K562 (cell line): Measurements from ENCODE around the gene PTTG1IP. TPM values are rescaled to one million over a fixed set of nuclear protein-coding genes. Genes with fewer than 3 reads are reported as not detected.

ENCODE experiments used
- ATAC-seq: fragments of 200-7000 bp; cut with Tn5 transposase; 3 replicates; pipeline ENCODE4 v1.9.1; 2020; ENCODE audit warnings: moderate library complexity
- BruUV-seq: library from RNA; stranded (reverse); fragments of 400-500 nt; replicated peaks from 2 replicates; lab custom pipeline; 2021; lab: Mats Ljungman, UMichigan
- CTCF ChIA-PET: fragments of 300-600 bp; formaldehyde crosslinking; extraction: SDS; loops from one replicate; lab custom pipeline; 2021; ENCODE audit warnings: low intra/inter-chr PET ratio; lab: Yijun Ruan, JAX
- POLR2A ChIA-PET: fragments of 300-600, 350-650 bp; sonication (Branson Sonifier 250); formaldehyde crosslinking; extraction: SDS; loops from one replicate; lab custom pipeline; 2021; ENCODE audit warnings: antibody characterized with exemption, inconsistent platforms; lab: Yijun Ruan, JAX
- DNase-seq, 4 experiments: peaks; one replicate each; pipeline versions ENCODE4 v3.0.0 to v3.0.0-alpha.2; 2011 to 2018; ENCODE audit warnings: low spot score in 3 of 4, mixed read lengths in 3 of 4; ENCODE audit errors: extremely low read depth in 1 of 4
- FAIRE-seq: peaks from 2 replicates; lab custom pipeline; 2011; peaks lifted over from hg19 to GRCh38; lab: Jason Lieb, UNC
- H2AFZ ChIP-seq: 2 replicates; pipeline ENCODE4 v1.6.0; 2011; ENCODE audit warnings: low read depth, low read length, control low read depth, inconsistent platforms
- H3K27ac ChIP-seq: fragments of 200-600 bp; 3 replicates; pipeline ENCODE4 v1.8.0; 2011; ENCODE audit warnings: low read depth, mild to moderate bottlenecking, control low read depth, inconsistent platforms, low read length, moderate library complexity, mixed read lengths; ENCODE audit errors: extremely low read depth
- H3K27me3 ChIP-seq, 2 experiments: fragments of 300-600 bp in 1 of 2; 2 replicates in 1 of 2; 3 replicates in 1 of 2; pipeline versions ENCODE4 v1.6.0 to v1.8.0; 2011; ENCODE audit warnings: inconsistent platforms in 2 of 2, low read length in 2 of 2, mild to moderate bottlenecking in 1 of 2, mixed read lengths in 1 of 2, moderate library complexity in 1 of 2; ENCODE audit not compliant: control insufficient read depth in 2 of 2, insufficient read depth in 2 of 2
- H3K36me3 ChIP-seq: fragments of 300-600 bp; 3 replicates; pipeline ENCODE4 v1.8.0; 2011; ENCODE audit warnings: mild to moderate bottlenecking, low read length, inconsistent platforms; ENCODE audit not compliant: control insufficient read depth, insufficient read depth
- H3K4me1 ChIP-seq, 2 experiments: fragments of 200-600 bp in 1 of 2; replicated peaks in 1 of 2; 2 replicates in 1 of 2; 3 replicates in 1 of 2; pipeline versions ENCODE4 v1.5.1 to v1.8.0; 2011; ENCODE audit warnings: inconsistent platforms in 2 of 2, low read length in 2 of 2, mild to moderate bottlenecking in 1 of 2, mixed read lengths in 1 of 2, moderate library complexity in 1 of 2; ENCODE audit not compliant: control insufficient read depth in 2 of 2, insufficient read depth in 2 of 2
- H3K4me2 ChIP-seq: 2 replicates; pipeline ENCODE4 v1.6.1; 2011; ENCODE audit warnings: low read length, control low read depth, inconsistent platforms, mixed read lengths; ENCODE audit not compliant: insufficient read depth
- H3K4me3 ChIP-seq: fragments of 200-600 bp; sonication (generic), shearing (Covaris generic); 2 replicates; pipeline ENCODE4 v1.5.1; 2016; ENCODE audit warnings: control low read depth, inconsistent platforms
- H3K79me2 ChIP-seq: fragments of 200-600 bp; 3 replicates; pipeline ENCODE4 v1.8.0; 2011; ENCODE audit warnings: low read length, inconsistent platforms; ENCODE audit not compliant: control insufficient read depth, insufficient read depth
- H3K9ac ChIP-seq, 2 experiments: 2 replicates each; pipeline versions ENCODE4 v1.6.0 to v1.6.1; 2011; ENCODE audit warnings: low read depth in 2 of 2, low read length in 2 of 2, control low read depth in 1 of 2, inconsistent platforms in 1 of 2, mild to moderate bottlenecking in 1 of 2, mixed read lengths in 1 of 2; ENCODE audit not compliant: insufficient read depth in 1 of 2
- H3K9me1 ChIP-seq: one replicate; pipeline ENCODE4 v1.6.0; 2011; ENCODE audit warnings: inconsistent platforms, mild to moderate bottlenecking, low read length, moderate library complexity; ENCODE audit not compliant: control insufficient read depth, insufficient read depth
- H3K9me3 ChIP-seq: replicated peaks from 2 replicates; pipeline ENCODE4 v1.5.1; 2011; ENCODE audit warnings: low read depth, low read length, inconsistent platforms; ENCODE audit not compliant: control insufficient read depth, insufficient read depth
- H4K20me1 ChIP-seq: replicated peaks from 2 replicates; pipeline ENCODE4 v1.6.1; 2011; ENCODE audit warnings: low read length, inconsistent platforms, mixed read lengths; ENCODE audit not compliant: control insufficient read depth, insufficient read depth
- CBFB ChIP-seq: sonication (generic); formaldehyde crosslinking; IDR thresholded peaks from 2 replicates; pipeline ENCODE4 v1.4.0; 2020; ENCODE audit warnings: mild to moderate bottlenecking, missing genetic modification reagents
- CHD1 ChIP-seq: fragments of 200-600 bp; sonication (generic); IDR thresholded peaks from one replicate; pipeline ENCODE4 v1.6.1; 2012; ENCODE audit warnings: mild to moderate bottlenecking, moderate library complexity, low read length, inconsistent platforms
- FOXP1 ChIP-seq: sonication (generic); formaldehyde crosslinking; IDR thresholded peaks from 2 replicates; pipeline ENCODE4 v1.8.0; 2022; ENCODE audit warnings: mild to moderate bottlenecking, missing genetic modification reagents
- GABPB1 ChIP-seq: sonication (generic); formaldehyde crosslinking; IDR thresholded peaks from 2 replicates; pipeline ENCODE4 v1.8.0; 2022; ENCODE audit warnings: mild to moderate bottlenecking, missing genetic modification reagents
- IRF2 ChIP-seq: sonication (generic); formaldehyde crosslinking; IDR thresholded peaks from 2 replicates; pipeline ENCODE4 v1.8.1; 2022; ENCODE audit warnings: mild to moderate bottlenecking, missing genetic modification reagents
- KDM2B ChIP-seq: fragments of 250-450 bp; sonication (Bioruptor Pico); IDR thresholded peaks from 2 replicates; pipeline ENCODE4 v1.8.0; 2021; ENCODE audit warnings: mild to moderate bottlenecking, moderate library complexity
- MCM7 ChIP-seq, 2 experiments: fragments of 450-650 bp; IDR thresholded peaks; 2 replicates each; pipeline ENCODE4 v1.6.1; 2016 to 2018
- NFE2 ChIP-seq: IDR thresholded peaks from 2 replicates; pipeline ENCODE4 v1.6.1; 2014; ENCODE audit warnings: antibody characterized with exemption, low read depth
- PHF8 ChIP-seq: fragments of 200-600 bp; sonication (generic); IDR thresholded peaks from 2 replicates; pipeline ENCODE4 v1.6.1; 2012; ENCODE audit warnings: mixed run types, mild to moderate bottlenecking, inconsistent platforms, low read length, moderate library complexity, borderline replicate concordance
- PURB ChIP-seq: sonication (generic); formaldehyde crosslinking; IDR thresholded peaks from 2 replicates; pipeline ENCODE4 v1.9.0; 2021; ENCODE audit warnings: low read depth, mild to moderate bottlenecking, missing genetic modification reagents
- RBBP5 ChIP-seq: fragments of 200-600 bp; sonication (generic); IDR thresholded peaks from 2 replicates; pipeline ENCODE4 v1.6.1; 2012; ENCODE audit warnings: borderline replicate concordance, mild to moderate bottlenecking, low read length, control low read depth, inconsistent platforms; ENCODE audit not compliant: insufficient read depth, poor library complexity, severe bottlenecking
- ZNF121 ChIP-seq: sonication (generic); formaldehyde crosslinking; conservative IDR thresholded peaks from 2 replicates; pipeline ENCODE4 v1.8.0; 2022; ENCODE audit warnings: missing genetic modification reagents
- ZNF57 ChIP-seq: fragments of 450-650 bp; formaldehyde crosslinking; IDR thresholded peaks from 2 replicates; pipeline ENCODE4 v1.4.0; 2020; ENCODE audit warnings: mild to moderate bottlenecking, moderate library complexity
- ZNF584 ChIP-seq: fragments of 200-800 bp; sonication (Bioruptor generic); IDR thresholded peaks from 2 replicates; pipeline ENCODE4 v1.6.1; 2016; ENCODE audit warnings: low read depth, mild to moderate bottlenecking, missing genetic modification characterization, missing compliant biosample characterization
- ZNF707 ChIP-seq: fragments of 250-450 bp; sonication (Bioruptor Pico); conservative IDR thresholded peaks from 2 replicates; pipeline ENCODE4 v1.8.0; 2022; ENCODE audit warnings: inconsistent platforms, mild to moderate bottlenecking, moderate library complexity
- WGBS: fragments of 100-300 bp; shearing (Covaris generic); methylation state at CpG from one replicate; pipeline ENCODE4 v1.1.6; 2016; ENCODE audit warnings: low coverage, mixed read lengths; ENCODE audit not compliant: insufficient coverage; ENCODE audit errors: missing lambda C conversion rate; 5-methylcytosine and 5-hydroxymethylcytosine counted together
- in situ Hi-C: fragments of 300-500 bp; cut with MboI; formaldehyde crosslinking; loops from 4 replicates; pipeline ENCODE4 v1.15.0; 2018; ENCODE audit warnings: inconsistent platforms, mixed read lengths
- intact Hi-C: fragments of 100-400 bp; cut with micrococcal nuclease; formaldehyde crosslinking; loops from 2 replicates; pipeline ENCODE4 v1.14.2; 2022
- polyA plus RNA-seq, 8 experiments: library from polyadenylated mRNA; depleted of rRNA in 4 of 8; stranded (reverse) in 5 of 8; unstranded in 3 of 8; fragments of >200 nt; fragmentation: Nextera tagmentation in 2 of 8; fragmentation: Illumina TruSeq in 1 of 8; extraction: Ambion mirVana in 2 of 8; extraction: Trizol in 1 of 8; gene quantifications; 2 replicates each; pipeline versions ENCODE4 v1.2.1 to v1.2.3, GENCODE V29; 2011 to 2014; ENCODE audit warnings: inconsistent platforms in 1 of 8, missing spikeins in 1 of 8
- total RNA-seq, 7 experiments: library from RNA; depleted of rRNA in 6 of 7; stranded (reverse); fragments of >200 nt in 6 of 7; fragmentation: Illumina TruSeq in 2 of 7; extraction: Trizol in 2 of 7; gene quantifications; 2 replicates each; pipeline versions ENCODE4 v1.2.1 to v1.2.3, GENCODE V29; 2011 to 2021; ENCODE audit warnings: low replicate concordance in 1 of 7
- TF ChIP-seq, protein P1 (sequence below), 3 experiments: IDR thresholded peaks in 2 of 3; conservative IDR thresholded peaks in 1 of 3; 2 replicates each; pipeline ENCODE4 v1.5.1; 2011 to 2012; ENCODE audit warnings: low read length in 3 of 3, mild to moderate bottlenecking in 3 of 3, control low read depth in 2 of 3, improper control_type of control experiment in 1 of 3, inconsistent platforms in 1 of 3, low read depth in 1 of 3, mixed read lengths in 1 of 3, moderate library complexity in 1 of 3; ENCODE audit not compliant: insufficient read depth in 2 of 3
- TF ChIP-seq, protein P2 (sequence below): sonication (generic); formaldehyde crosslinking; IDR thresholded peaks from 2 replicates; pipeline ENCODE4 v1.9.0; 2022; ENCODE audit warnings: mild to moderate bottlenecking, missing genetic modification reagents
- TF ChIP-seq, protein P3 (sequence below), 2 experiments: fragments of 200-800 bp in 1 of 2; sonication (Bioruptor generic) in 1 of 2; sonication (generic) in 1 of 2; formaldehyde crosslinking in 1 of 2; IDR thresholded peaks in 1 of 2; conservative IDR thresholded peaks in 1 of 2; 2 replicates each; pipeline versions ENCODE4 v1.5.0 to v1.6.1; 2016 to 2020; ENCODE audit warnings: missing compliant biosample characterization in 1 of 2, missing genetic modification characterization in 1 of 2, missing genetic modification reagents in 1 of 2

Gene PTTG1IP
- total and polyA plus RNA-seq, 9 of the 15 experiments (the other 6 are each of a cell fraction or from before 2014, with no cell fraction given), result 5.0 to 99.3 (median 82.4) TPM

- ATAC-seq (peak; percentile 66), FAIRE-seq (no peak), DNase-seq (peak in 2 of 4 experiments; percentile 45)
- no peaks in the 10 kb centered on the region for H3K9me1 ChIP-seq
- no peaks in the 10 kb centered on the region for H3K79me2 ChIP-seq
- in situ Hi-C loops (no loop called here), intact Hi-C loops (loop anchor here (2.0 kb wide), 1 partner anchor 107 kb away; the partner anchor contains the start of gene UBE2G2)
- 15% methylated on average over 15 of the region's 16 CpGs for WGBS
- H2AFZ ChIP-seq, result peak overlapping the region; percentile 23; the same call in 1 of the 2 replicates
- H3K36me3 ChIP-seq, result no peaks in the 10 kb centered on the region
- H3K9me3 ChIP-seq, result peaks cover 4% of the 10 kb centered on the region
- H3K4me3 ChIP-seq, result no peak overlapping the region
- H3K27ac ChIP-seq, result no peak overlapping the region
- POLR2A ChIA-PET, result interaction anchor here (0.7 to 1.9 kb wide), 4 partner anchors 9 to 100 kb away, joined by 3 to 7 read pairs (median 4); no protein-coding TSS in a partner anchor
- peak overlapping the region in 1 of 2 experiments; percentile 3; a peak in 2 of 4 replicates for H3K9ac ChIP-seq
- no peak overlapping the region for H3K4me2 ChIP-seq
- peaks cover 2% of the 10 kb centered on the region for H4K20me1 ChIP-seq
- peaks cover 9 to 73% of the 10 kb centered on the region in 2 experiments; a peak in 3 of 5 replicates for H3K4me1 ChIP-seq
- CTCF ChIA-PET, result interaction anchor here (1.1 kb wide), 1 partner anchor 104 kb away, joined by 3 read pairs; no protein-coding TSS in a partner anchor
- H3K27me3 ChIP-seq, result peaks cover 33 to 67% of the 10 kb centered on the region in 2 experiments
- no TSS peak for BruUV-seq
- TF ChIP-seq CHD1 (no peak), GABPB1 (CRISPR knock-in tag) (no peak), ZNF121 (no peak), FOXP1 (no peak), KDM2B (CRISPR knock-in tag) (no peak), NFE2 (no peak), MCM7 (IDR thresholded peaks at IDR 0.05) (no peak), RBBP5 (peak; percentile 10), PHF8 (0 out of 2 replicates have a peak, but pooled peaks have one; percentile 4), CBFB (CRISPR knock-in tag) (no peak), ZNF707 (no peak), ZNF57 (no peak), ZNF584 (no peak), PURB (CRISPR knock-in tag) (no peak), IRF2 (CRISPR knock-in tag) (no peak)
- TF ChIP-seq, protein P1, sequence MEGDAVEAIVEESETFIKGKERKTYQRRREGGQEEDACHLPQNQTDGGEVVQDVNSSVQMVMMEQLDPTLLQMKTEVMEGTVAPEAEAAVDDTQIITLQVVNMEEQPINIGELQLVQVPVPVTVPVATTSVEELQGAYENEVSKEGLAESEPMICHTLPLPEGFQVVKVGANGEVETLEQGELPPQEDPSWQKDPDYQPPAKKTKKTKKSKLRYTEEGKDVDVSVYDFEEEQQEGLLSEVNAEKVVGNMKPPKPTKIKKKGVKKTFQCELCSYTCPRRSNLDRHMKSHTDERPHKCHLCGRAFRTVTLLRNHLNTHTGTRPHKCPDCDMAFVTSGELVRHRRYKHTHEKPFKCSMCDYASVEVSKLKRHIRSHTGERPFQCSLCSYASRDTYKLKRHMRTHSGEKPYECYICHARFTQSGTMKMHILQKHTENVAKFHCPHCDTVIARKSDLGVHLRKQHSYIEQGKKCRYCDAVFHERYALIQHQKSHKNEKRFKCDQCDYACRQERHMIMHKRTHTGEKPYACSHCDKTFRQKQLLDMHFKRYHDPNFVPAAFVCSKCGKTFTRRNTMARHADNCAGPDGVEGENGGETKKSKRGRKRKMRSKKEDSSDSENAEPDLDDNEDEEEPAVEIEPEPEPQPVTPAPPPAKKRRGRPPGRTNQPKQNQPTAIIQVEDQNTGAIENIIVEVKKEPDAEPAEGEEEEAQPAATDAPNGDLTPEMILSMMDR (IDR thresholded peaks at IDR 0.05 in 2 of 3, conservative IDR thresholded peaks at IDR 0.05 in 1 of 3; ENCODE audit: insufficient read depth in 2 of 3, low read depth in 1 of 3, low read length in 3 of 3), result peak; percentile 33 to 57 (median 44); a peak in 5 of 6 replicates
- TF ChIP-seq, protein P2, sequence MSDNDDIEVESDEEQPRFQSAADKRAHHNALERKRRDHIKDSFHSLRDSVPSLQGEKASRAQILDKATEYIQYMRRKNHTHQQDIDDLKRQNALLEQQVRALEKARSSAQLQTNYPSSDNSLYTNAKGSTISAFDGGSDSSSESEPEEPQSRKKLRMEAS, result 0 out of 2 replicates have a peak, but pooled peaks have one; percentile 35
- TF ChIP-seq, protein P3, sequence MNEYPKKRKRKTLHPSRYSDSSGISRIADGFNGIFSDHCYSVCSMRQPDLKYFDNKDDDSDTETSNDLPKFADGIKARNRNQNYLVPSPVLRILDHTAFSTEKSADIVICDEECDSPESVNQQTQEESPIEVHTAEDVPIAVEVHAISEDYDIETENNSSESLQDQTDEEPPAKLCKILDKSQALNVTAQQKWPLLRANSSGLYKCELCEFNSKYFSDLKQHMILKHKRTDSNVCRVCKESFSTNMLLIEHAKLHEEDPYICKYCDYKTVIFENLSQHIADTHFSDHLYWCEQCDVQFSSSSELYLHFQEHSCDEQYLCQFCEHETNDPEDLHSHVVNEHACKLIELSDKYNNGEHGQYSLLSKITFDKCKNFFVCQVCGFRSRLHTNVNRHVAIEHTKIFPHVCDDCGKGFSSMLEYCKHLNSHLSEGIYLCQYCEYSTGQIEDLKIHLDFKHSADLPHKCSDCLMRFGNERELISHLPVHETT (CRISPR knock-in tag; conservative IDR thresholded peaks at IDR 0.05 in 1 of 2, IDR thresholded peaks at IDR 0.05 in 1 of 2), result 0 out of 4 replicates have a peak, but pooled peaks of 1 of the 2 experiments have one; percentile 35
Measured at GRCh38 chr21:44907225-44907965, 33.9 kb upstream of the PTTG1IP start.
